ENCODE results near the gene MLH1.

Gene MLH1

DNA sequence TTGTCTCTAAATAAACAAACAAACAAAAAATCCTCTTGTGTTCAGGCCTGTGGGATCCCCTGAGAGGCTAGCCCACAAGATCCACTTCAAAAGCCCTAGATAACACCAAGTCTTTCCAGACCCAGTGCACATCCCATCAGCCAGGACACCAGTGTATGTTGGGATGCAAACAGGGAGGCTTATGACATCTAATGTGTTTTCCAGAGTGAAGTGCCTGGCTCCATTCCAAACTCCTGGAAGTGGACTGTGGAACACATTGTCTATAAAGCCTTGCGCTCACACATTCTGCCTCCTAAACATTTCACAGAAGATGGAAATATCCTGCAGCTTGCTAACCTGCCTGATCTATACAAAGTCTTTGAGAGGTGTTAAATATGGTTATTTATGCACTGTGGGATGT is 57.0 kb downstream of the MLH1 start:
- no peak overlapping the region for H3K4me3 ChIP-seq (IDR thresholded peaks at IDR 0.05; ENCODE audit: insufficient read depth, low read depth, low read length)
- H4K20me1 ChIP-seq (ENCODE audit: insufficient read depth) = no peaks in the 10 kb centered on the region
- no peak overlapping the region for H2AFZ ChIP-seq (ENCODE audit: low read depth)
- no peak overlapping the region for H3K27ac ChIP-seq
- H3K4me1 ChIP-seq (ENCODE audit: low read depth, poor library complexity, severe bottlenecking) = no peaks in the 10 kb centered on the region
- no peak overlapping the region for H3K9ac ChIP-seq
- TF ChIP-seq, protein P1, sequence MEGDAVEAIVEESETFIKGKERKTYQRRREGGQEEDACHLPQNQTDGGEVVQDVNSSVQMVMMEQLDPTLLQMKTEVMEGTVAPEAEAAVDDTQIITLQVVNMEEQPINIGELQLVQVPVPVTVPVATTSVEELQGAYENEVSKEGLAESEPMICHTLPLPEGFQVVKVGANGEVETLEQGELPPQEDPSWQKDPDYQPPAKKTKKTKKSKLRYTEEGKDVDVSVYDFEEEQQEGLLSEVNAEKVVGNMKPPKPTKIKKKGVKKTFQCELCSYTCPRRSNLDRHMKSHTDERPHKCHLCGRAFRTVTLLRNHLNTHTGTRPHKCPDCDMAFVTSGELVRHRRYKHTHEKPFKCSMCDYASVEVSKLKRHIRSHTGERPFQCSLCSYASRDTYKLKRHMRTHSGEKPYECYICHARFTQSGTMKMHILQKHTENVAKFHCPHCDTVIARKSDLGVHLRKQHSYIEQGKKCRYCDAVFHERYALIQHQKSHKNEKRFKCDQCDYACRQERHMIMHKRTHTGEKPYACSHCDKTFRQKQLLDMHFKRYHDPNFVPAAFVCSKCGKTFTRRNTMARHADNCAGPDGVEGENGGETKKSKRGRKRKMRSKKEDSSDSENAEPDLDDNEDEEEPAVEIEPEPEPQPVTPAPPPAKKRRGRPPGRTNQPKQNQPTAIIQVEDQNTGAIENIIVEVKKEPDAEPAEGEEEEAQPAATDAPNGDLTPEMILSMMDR (conservative IDR thresholded peaks at IDR 0.05; ENCODE audit: low read depth, low read length) = no peak
- H3K27me3 ChIP-seq (ENCODE audit: insufficient read depth, low read depth) = no peaks in the 10 kb centered on the region
- H3K79me2 ChIP-seq (ENCODE audit: insufficient read depth, low read depth) = no peaks in the 10 kb centered on the region
- no peak overlapping the region for H3K4me2 ChIP-seq
- no peaks in the 10 kb centered on the region for H3K36me3 ChIP-seq (ENCODE audit: insufficient read depth)

DNA sequence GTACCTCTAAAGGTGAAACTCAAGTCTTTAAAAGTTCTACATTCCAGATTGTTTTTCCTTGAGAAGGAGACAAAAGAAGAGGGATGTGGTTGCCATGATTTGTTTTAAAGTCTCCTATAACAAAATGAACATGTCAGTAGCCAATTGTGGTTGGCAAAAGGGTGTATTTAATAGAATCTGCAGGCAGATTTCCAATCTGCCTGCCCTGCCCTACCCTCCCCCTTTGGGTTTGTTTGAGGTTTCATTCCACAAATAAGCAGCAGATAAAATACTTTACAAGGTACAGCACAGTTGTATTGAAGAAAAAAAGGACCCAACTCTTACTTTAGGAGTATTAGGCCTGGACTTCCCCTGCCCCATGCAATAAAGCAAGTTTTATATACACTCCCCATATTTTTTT is 59.5 kb downstream of the MLH1 start:
- H3K36me3 ChIP-seq (ENCODE audit: insufficient read depth) = no peaks in the 10 kb centered on the region
- H4K20me1 ChIP-seq (ENCODE audit: insufficient read depth) = no peaks in the 10 kb centered on the region
- TF ChIP-seq, protein P1 (conservative IDR thresholded peaks at IDR 0.05; ENCODE audit: low read depth, low read length) = no peak

DNA sequence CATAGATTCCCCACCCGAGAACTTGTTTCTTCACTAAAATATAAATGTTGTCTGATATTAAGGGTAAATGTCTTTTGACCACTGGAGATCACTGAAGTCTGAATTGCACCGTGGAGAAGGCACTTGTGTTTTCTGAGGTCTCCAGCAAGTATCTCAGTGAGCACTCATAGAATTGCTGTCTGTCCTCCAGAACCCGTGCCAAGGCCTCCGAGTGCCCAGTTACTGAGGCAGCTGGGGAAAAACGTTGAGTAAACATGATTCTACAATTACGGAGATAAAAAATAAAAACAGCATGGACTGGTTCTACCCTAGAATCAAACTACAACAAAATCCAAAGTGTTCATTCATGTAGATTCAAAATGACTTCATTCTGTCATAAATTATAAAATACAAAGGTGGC is 60.0 kb downstream of the MLH1 start:
- Histone ChIP-seq H3K36me3 (ENCODE audit: insufficient read depth) (no peaks in the 10 kb centered on the region), H3K27me3 (ENCODE audit: insufficient read depth, low read depth) (no peaks in the 10 kb centered on the region), H2AFZ (ENCODE audit: low read depth) (no peak overlapping the region), H3K27ac (no peak overlapping the region), H4K20me1 (ENCODE audit: insufficient read depth) (no peaks in the 10 kb centered on the region), H3K9ac (no peak overlapping the region), H3K4me1 (ENCODE audit: low read depth, poor library complexity, severe bottlenecking) (no peaks in the 10 kb centered on the region), H3K4me2 (no peak overlapping the region), H3K79me2 (ENCODE audit: insufficient read depth, low read depth) (no peaks in the 10 kb centered on the region), H3K4me3 (IDR thresholded peaks at IDR 0.05; ENCODE audit: insufficient read depth, low read depth, low read length) (no peak overlapping the region)
- TF ChIP-seq, protein P1 (conservative IDR thresholded peaks at IDR 0.05; ENCODE audit: low read depth, low read length) = no peak

More for the DNA sequence above, 59.5 kb downstream of the MLH1 start:
- H2AFZ ChIP-seq (ENCODE audit: low read depth) = no peak overlapping the region
- H3K79me2 ChIP-seq (ENCODE audit: insufficient read depth, low read depth) = no peaks in the 10 kb centered on the region
- no peak overlapping the region for H3K9ac ChIP-seq
- no peak overlapping the region for H3K27ac ChIP-seq
- H3K27me3 ChIP-seq (ENCODE audit: insufficient read depth, low read depth) = no peaks in the 10 kb centered on the region
- no peak overlapping the region for H3K4me2 ChIP-seq
- H3K4me3 ChIP-seq (IDR thresholded peaks at IDR 0.05; ENCODE audit: insufficient read depth, low read depth, low read length) = no peak overlapping the region
- no peaks in the 10 kb centered on the region for H3K4me1 ChIP-seq (ENCODE audit: low read depth, poor library complexity, severe bottlenecking)

DNA sequence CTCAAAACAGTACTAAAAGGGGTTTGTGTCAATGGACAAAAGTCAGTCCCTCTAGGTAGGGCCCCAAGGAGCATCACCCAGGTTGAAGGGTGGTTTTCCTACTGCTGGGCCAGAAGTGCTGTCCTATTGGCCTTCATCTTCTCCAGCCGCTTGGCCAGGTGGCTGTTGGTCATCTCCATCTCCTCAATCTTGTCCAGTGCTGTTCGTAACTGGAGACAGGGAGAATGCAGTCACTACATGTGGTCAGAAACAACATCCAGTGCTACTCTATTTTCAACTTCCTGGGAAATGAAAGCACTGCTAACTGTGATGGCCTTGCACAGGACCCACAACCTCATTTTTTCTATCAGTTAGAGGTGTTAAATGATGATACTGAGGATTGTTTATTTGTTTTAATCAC is 60.4 kb downstream of the MLH1 start:
- H3K9ac ChIP-seq = no peak overlapping the region
- H3K27me3 ChIP-seq (ENCODE audit: insufficient read depth, low read depth) = no peaks in the 10 kb centered on the region
- no peaks in the 10 kb centered on the region for H4K20me1 ChIP-seq (ENCODE audit: insufficient read depth)
- H3K4me1 ChIP-seq (ENCODE audit: low read depth, poor library complexity, severe bottlenecking) = no peaks in the 10 kb centered on the region
- no peak overlapping the region for H3K27ac ChIP-seq
- H3K4me2 ChIP-seq = no peak overlapping the region
- H3K36me3 ChIP-seq (ENCODE audit: insufficient read depth) = no peaks in the 10 kb centered on the region
- TF ChIP-seq, protein P1 (conservative IDR thresholded peaks at IDR 0.05; ENCODE audit: low read depth, low read length) = no peak
- no peak overlapping the region for H3K4me3 ChIP-seq (IDR thresholded peaks at IDR 0.05; ENCODE audit: insufficient read depth, low read depth, low read length)
- no peaks in the 10 kb centered on the region for H3K79me2 ChIP-seq (ENCODE audit: insufficient read depth, low read depth)
- H2AFZ ChIP-seq (ENCODE audit: low read depth) = no peak overlapping the region
